Prostate gland (tissue), 2 donors: ENCODE measurements around the gene PARP8.

Experiments used
- POLR2A ChIP-seq: fragments of 450-650 bp; IDR thresholded peaks from one replicate; pipeline ENCODE4 v1.6.1; 2016; ENCODE audit warnings: antibody characterized with exemption, mild to moderate bottlenecking
- POLR2AphosphoS5 ChIP-seq: sonication (generic); formaldehyde crosslinking; IDR thresholded peaks from one replicate; pipeline ENCODE4 v1.6.1; 2017; ENCODE audit warnings: antibody characterized with exemption
- TF ChIP-seq, protein P1 (sequence below), 4 experiments: fragments of 200-600 bp in 2 of 4; fragments of 450-650 bp in 2 of 4; sonication (generic) in 2 of 4; IDR thresholded peaks; 1 replicate in 3 of 4; 2 replicates in 1 of 4; pipeline ENCODE4 v1.5.1; 2016 to 2019; ENCODE audit warnings: antibody characterized with exemption in 4 of 4, mild to moderate bottlenecking in 2 of 4, moderate library complexity in 2 of 4

DNA sequence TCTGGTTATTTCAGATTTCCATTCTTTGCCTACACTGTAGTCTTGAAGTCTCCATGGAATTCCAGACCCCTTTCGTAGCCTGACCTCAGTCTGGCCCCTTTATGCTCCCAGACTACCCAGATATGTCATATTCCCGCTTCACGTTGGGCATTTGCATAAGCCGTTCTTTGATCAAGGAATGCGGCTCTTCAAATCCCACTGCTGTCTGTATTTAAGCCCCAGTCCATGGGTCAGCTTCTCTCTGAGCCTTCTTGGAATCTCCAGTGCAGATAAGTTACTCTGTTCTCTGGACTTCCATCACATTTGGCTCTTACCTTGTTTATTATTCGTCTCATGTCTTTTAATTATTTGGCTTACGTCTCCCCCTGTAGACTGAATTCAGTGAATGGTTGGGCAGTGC is 97.4 kb downstream of the PARP8 start:
- TF ChIP-seq, protein P1, sequence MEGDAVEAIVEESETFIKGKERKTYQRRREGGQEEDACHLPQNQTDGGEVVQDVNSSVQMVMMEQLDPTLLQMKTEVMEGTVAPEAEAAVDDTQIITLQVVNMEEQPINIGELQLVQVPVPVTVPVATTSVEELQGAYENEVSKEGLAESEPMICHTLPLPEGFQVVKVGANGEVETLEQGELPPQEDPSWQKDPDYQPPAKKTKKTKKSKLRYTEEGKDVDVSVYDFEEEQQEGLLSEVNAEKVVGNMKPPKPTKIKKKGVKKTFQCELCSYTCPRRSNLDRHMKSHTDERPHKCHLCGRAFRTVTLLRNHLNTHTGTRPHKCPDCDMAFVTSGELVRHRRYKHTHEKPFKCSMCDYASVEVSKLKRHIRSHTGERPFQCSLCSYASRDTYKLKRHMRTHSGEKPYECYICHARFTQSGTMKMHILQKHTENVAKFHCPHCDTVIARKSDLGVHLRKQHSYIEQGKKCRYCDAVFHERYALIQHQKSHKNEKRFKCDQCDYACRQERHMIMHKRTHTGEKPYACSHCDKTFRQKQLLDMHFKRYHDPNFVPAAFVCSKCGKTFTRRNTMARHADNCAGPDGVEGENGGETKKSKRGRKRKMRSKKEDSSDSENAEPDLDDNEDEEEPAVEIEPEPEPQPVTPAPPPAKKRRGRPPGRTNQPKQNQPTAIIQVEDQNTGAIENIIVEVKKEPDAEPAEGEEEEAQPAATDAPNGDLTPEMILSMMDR (IDR thresholded peaks at IDR 0.05), result no peak
- TF ChIP-seq POLR2AphosphoS5 (no peak), POLR2A (no peak)
